GM12878 (cell line): ENCODE results near the gene WDR43. TPM values are rescaled to one million over a fixed set of nuclear protein-coding genes. Genes with fewer than 3 reads are reported as not detected.

Source experiments
- ATAC-seq: fragments of 200-7000 bp; cut with Tn5 transposase; 3 replicates; pipeline ENCODE4 v1.9.1; 2020; ENCODE audit warnings: mild to moderate bottlenecking, moderate library complexity
- BruUV-seq: library from RNA; stranded (reverse); fragments of 400-500 nt; replicated peaks from 2 replicates; lab custom pipeline; 2021; lab: Mats Ljungman, UMichigan
- CTCF ChIA-PET: fragments of 300-600 bp; sonication (Branson Sonifier 250); formaldehyde crosslinking; extraction: SDS; loops from one replicate; lab custom pipeline; 2021; ENCODE audit warnings: inconsistent platforms; lab: Yijun Ruan, JAX
- POLR2A ChIA-PET: fragments of 350-600 bp; formaldehyde crosslinking; extraction: SDS; loops from one replicate; lab custom pipeline; 2021; ENCODE audit warnings: inconsistent platforms; lab: Charles Lee
- RAD21 ChIA-PET: fragments of 300-600 bp; sonication (Branson Sonifier 250); formaldehyde crosslinking; loops from one replicate; lab custom pipeline; 2023; ENCODE audit warnings: antibody characterized with exemption; ENCODE audit not compliant: unreplicated experiment; lab: Charles Lee
- SMC1A ChIA-PET: fragments of 300-600 bp; sonication (Branson Sonifier 250); formaldehyde crosslinking; loops from one replicate; lab custom pipeline; 2023; ENCODE audit not compliant: unreplicated experiment, uncharacterized antibody; lab: Charles Lee
- DNase-seq: peaks from one replicate; pipeline ENCODE4 v3.0.0-alpha.2; 2011; ENCODE audit warnings: low read depth, low spot score
- FAIRE-seq: peaks from 3 replicates; lab custom pipeline; 2011; peaks lifted over from hg19 to GRCh38; lab: Jason Lieb, UNC
- H2AFZ ChIP-seq: 2 replicates; pipeline ENCODE4 v1.6.0; 2011; ENCODE audit warnings: low read depth, low read length, control low read depth; ENCODE audit not compliant: control insufficient read depth
- H3K27ac ChIP-seq: 2 replicates; pipeline ENCODE4 v1.5.1; 2011; ENCODE audit warnings: control low read depth; ENCODE audit not compliant: control insufficient read depth, insufficient read depth
- H3K27me3 ChIP-seq, 2 experiments: replicated peaks in 1 of 2; 2 replicates each; pipeline versions ENCODE4 v1.6.0 to v1.6.1; 2011; ENCODE audit warnings: low read length in 1 of 2; ENCODE audit not compliant: control insufficient read depth in 2 of 2, insufficient read depth in 2 of 2
- H3K36me3 ChIP-seq, 2 experiments: 2 replicates each; pipeline ENCODE4 v1.5.1; 2011; ENCODE audit warnings: low read length in 1 of 2; ENCODE audit not compliant: control insufficient read depth in 2 of 2, insufficient read depth in 2 of 2
- H3K4me1 ChIP-seq: 2 replicates; pipeline ENCODE4 v1.6.1; 2011; ENCODE audit warnings: mild to moderate bottlenecking, low read length, moderate library complexity, mixed read lengths; ENCODE audit not compliant: control insufficient read depth, insufficient read depth
- H3K4me2 ChIP-seq: 2 replicates; pipeline ENCODE4 v1.6.0; 2011; ENCODE audit warnings: control low read depth; ENCODE audit not compliant: control insufficient read depth, insufficient read depth
- H3K4me3 ChIP-seq: fragments of 200-600 bp; sonication (generic); 2 replicates; pipeline ENCODE4 v1.5.1; 2016
- H3K79me2 ChIP-seq: 2 replicates; pipeline ENCODE4 v1.6.0; 2011; ENCODE audit warnings: low read length; ENCODE audit not compliant: control insufficient read depth, insufficient read depth
- H3K9ac ChIP-seq: 2 replicates; pipeline ENCODE4 v1.8.0; 2011; ENCODE audit warnings: low read length, control low read depth, mixed read lengths; ENCODE audit not compliant: control insufficient read depth, insufficient read depth
- H3K9me3 ChIP-seq: replicated peaks from 3 replicates; pipeline ENCODE4 v1.5.1; 2011; ENCODE audit warnings: mild to moderate bottlenecking, low read length; ENCODE audit not compliant: control insufficient read depth, insufficient read depth
- H4K20me1 ChIP-seq: 2 replicates; pipeline ENCODE4 v1.6.0; 2011; ENCODE audit not compliant: control insufficient read depth, insufficient read depth
- BCL3 ChIP-seq: IDR thresholded peaks from 2 replicates; pipeline ENCODE4 v1.6.1; 2011; ENCODE audit warnings: borderline replicate concordance, low read depth, mild to moderate bottlenecking, moderate library complexity, low read length; ENCODE audit not compliant: insufficient read depth, poor library complexity, severe bottlenecking
- JUNB ChIP-seq: IDR thresholded peaks from 2 replicates; pipeline ENCODE4 v1.6.1; 2016; ENCODE audit warnings: antibody characterized with exemption, mild to moderate bottlenecking
- MEF2B ChIP-seq: fragments of 450-650 bp; IDR thresholded peaks from 2 replicates; pipeline ENCODE4 v1.6.1; 2018; ENCODE audit warnings: mild to moderate bottlenecking, moderate library complexity; ENCODE audit not compliant: partially characterized antibody, poor library complexity, severe bottlenecking
- POLR2AphosphoS5 ChIP-seq: IDR thresholded peaks from 2 replicates; pipeline ENCODE4 v1.6.1; 2011; ENCODE audit warnings: mild to moderate bottlenecking, low read length, inconsistent platforms
- REST ChIP-seq: IDR thresholded peaks from 2 replicates; pipeline ENCODE4 v1.6.1; 2012; ENCODE audit warnings: mild to moderate bottlenecking, low read depth, low read length
- SMAD1 ChIP-seq: fragments of 450-650 bp; IDR thresholded peaks from 2 replicates; pipeline ENCODE4 v1.6.1; 2018; ENCODE audit warnings: mild to moderate bottlenecking, low read depth; ENCODE audit not compliant: partially characterized antibody
- SP1 ChIP-seq: IDR thresholded peaks from one replicate; pipeline ENCODE4 v1.6.1; 2011; ENCODE audit warnings: low read depth, low read length
- SUZ12 ChIP-seq: fragments of 200-600 bp; sonication (generic); IDR thresholded peaks from one replicate; pipeline ENCODE4 v1.6.1; 2018; ENCODE audit warnings: antibody characterized with exemption, mild to moderate bottlenecking; ENCODE audit not compliant: unreplicated experiment
- ZBTB40 ChIP-seq: fragments of 450-650 bp; IDR thresholded peaks from 2 replicates; pipeline ENCODE4 v1.6.1; 2016; ENCODE audit warnings: mild to moderate bottlenecking, moderate library complexity, borderline replicate concordance
- ZNF24 ChIP-seq: fragments of 450-650 bp; IDR thresholded peaks from 2 replicates; pipeline ENCODE4 v1.6.1; 2017; ENCODE audit warnings: antibody characterized with exemption, mild to moderate bottlenecking
- WGBS: methylation state at CpG from one replicate; pipeline ENCODE4 v1.1.6; 2016; ENCODE audit warnings: low lambda C conversion rate; ENCODE audit not compliant: insufficient replicate concordance, insufficient coverage; ENCODE audit errors: missing lambda C conversion rate; 5-methylcytosine and 5-hydroxymethylcytosine counted together
- in situ Hi-C: fragments of 300-500 bp; cut with MboI; formaldehyde crosslinking; loops from 9 replicates; pipeline ENCODE4 v1.14.3; 2018; ENCODE audit warnings: mixed read lengths
- intact Hi-C: fragments of 100-400 bp; cut with micrococcal nuclease; formaldehyde crosslinking; loops from one replicate; pipeline ENCODE4 v1.14.2; 2022; ENCODE audit not compliant: unreplicated experiment
- polyA plus RNA-seq, 11 experiments: library from polyadenylated mRNA; depleted of rRNA in 4 of 11; unstranded in 6 of 11; stranded (reverse) in 5 of 11; fragments of >200 nt; fragmentation: Nextera tagmentation in 4 of 11; fragmentation: Illumina TruSeq in 1 of 11; extraction: Ambion mirVana in 4 of 11; extraction: Trizol in 1 of 11; gene quantifications; 1 replicate in 1 of 11; 2 replicates in 10 of 11; pipeline versions ENCODE4 v1.2.1 to v1.2.3, GENCODE V29; 2011 to 2016; ENCODE audit warnings: inconsistent platforms in 2 of 11, missing spikeins in 2 of 11, low read depth in 1 of 11
- total RNA-seq, 4 experiments: library from RNA; depleted of rRNA in 3 of 4; stranded (reverse); fragments of >200 nt in 3 of 4; fragmentation: Illumina TruSeq in 1 of 4; extraction: Trizol in 1 of 4; gene quantifications; 2 replicates each; pipeline versions ENCODE4 v1.2.1 to v1.2.3, GENCODE V29; 2013 to 2021
- TF ChIP-seq, protein P1 (sequence below): IDR thresholded peaks from 2 replicates; pipeline ENCODE4 v1.6.1; 2011; ENCODE audit warnings: low read depth, low read length, improper control_type of control experiment, borderline replicate concordance

WDR43 gene
- total and polyA plus RNA-seq, 10 of the 15 experiments (the other 5 are each of a cell fraction or from before 2014, with no cell fraction given) = 39.3 to 153 (median 81.9) TPM

DNA sequence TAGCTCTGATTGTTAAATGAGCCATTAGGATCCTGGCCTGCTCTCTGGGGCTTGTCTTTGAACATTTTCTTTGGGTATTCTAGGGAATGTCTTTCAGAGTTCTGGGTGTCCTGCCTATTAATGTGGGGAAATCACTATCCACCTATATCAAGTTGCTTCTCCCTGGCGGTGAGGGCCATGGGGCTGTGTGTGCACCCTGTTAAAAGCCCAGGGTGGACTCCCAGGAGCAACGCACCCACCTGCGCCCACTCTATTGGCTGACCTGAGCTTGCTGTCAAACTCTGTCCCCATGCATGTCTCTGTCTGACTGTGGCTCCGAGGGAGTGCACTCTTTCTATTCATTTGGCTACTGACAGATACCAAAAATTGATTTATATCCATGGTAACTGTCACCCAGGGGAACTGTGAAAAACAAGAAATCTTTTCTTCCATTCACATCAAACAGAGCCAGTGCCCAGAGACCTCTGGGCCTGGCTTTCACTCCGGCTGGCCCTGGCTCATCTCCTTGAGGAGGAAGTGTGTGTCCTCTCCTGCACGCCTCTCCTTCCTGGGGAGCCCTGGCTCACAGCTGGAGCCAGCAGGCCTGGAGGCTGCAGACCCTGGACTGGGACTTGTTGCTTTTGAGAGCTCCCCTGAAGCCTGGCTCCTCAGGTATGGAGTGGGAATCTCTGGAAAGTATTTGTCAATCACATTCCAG lies 76.1 kb downstream of the WDR43 start:
- CTCF ChIA-PET = interaction anchor here (2.4 kb wide), 1 partner anchor 9 kb away, joined by 5 read pairs; no protein-coding TSS in a partner anchor
- no peaks in the 10 kb centered on the region; a peak in 1 of 4 replicates for H3K27me3 ChIP-seq
- no peak overlapping the region for H3K9ac ChIP-seq
- ATAC-seq = no peak
- in situ Hi-C loops = no loop called here
- no peak overlapping the region for H2AFZ ChIP-seq
- WGBS = 58% methylated on average over 6 of the region's 6 CpGs
- POLR2A ChIA-PET = interaction anchor here (0.6 kb wide), 1 partner anchor 866 kb away, joined by 3 read pairs; no protein-coding TSS in a partner anchor
- H3K79me2 ChIP-seq = no peaks in the 10 kb centered on the region
- no TSS peak for BruUV-seq
- no peak for DNase-seq
- H3K36me3 ChIP-seq = no peaks in the 10 kb centered on the region
- FAIRE-seq = no peak
- intact Hi-C loops = no loop called here
- H3K9me3 ChIP-seq = no peaks in the 10 kb centered on the region
- no peak overlapping the region for H3K27ac ChIP-seq
- SMC1A ChIA-PET = no interaction called here
- no peaks in the 10 kb centered on the region for H3K4me1 ChIP-seq
- no peaks in the 10 kb centered on the region for H4K20me1 ChIP-seq
- RAD21 ChIA-PET = no interaction called here
- no peak overlapping the region for H3K4me3 ChIP-seq
- no peak overlapping the region for H3K4me2 ChIP-seq
- TF ChIP-seq ZNF24 (no peak), JUNB (no peak), SUZ12 (no peak), ZBTB40 (no peak), REST (no peak), MEF2B (no peak), POLR2AphosphoS5 (no peak), SMAD1 (no peak), SP1 (no peak), BCL3 (no peak)
- TF ChIP-seq, protein P1, sequence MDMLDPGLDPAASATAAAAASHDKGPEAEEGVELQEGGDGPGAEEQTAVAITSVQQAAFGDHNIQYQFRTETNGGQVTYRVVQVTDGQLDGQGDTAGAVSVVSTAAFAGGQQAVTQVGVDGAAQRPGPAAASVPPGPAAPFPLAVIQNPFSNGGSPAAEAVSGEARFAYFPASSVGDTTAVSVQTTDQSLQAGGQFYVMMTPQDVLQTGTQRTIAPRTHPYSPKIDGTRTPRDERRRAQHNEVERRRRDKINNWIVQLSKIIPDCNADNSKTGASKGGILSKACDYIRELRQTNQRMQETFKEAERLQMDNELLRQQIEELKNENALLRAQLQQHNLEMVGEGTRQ = no peak
